ENCODE results near the gene ICAM5.

The ICAM5 gene

GRCh38 chr19:10292206-10292788 lies 2.5 kb downstream of the ICAM5 start:
- DNase-seq, result peak; percentile 67

DNA sequence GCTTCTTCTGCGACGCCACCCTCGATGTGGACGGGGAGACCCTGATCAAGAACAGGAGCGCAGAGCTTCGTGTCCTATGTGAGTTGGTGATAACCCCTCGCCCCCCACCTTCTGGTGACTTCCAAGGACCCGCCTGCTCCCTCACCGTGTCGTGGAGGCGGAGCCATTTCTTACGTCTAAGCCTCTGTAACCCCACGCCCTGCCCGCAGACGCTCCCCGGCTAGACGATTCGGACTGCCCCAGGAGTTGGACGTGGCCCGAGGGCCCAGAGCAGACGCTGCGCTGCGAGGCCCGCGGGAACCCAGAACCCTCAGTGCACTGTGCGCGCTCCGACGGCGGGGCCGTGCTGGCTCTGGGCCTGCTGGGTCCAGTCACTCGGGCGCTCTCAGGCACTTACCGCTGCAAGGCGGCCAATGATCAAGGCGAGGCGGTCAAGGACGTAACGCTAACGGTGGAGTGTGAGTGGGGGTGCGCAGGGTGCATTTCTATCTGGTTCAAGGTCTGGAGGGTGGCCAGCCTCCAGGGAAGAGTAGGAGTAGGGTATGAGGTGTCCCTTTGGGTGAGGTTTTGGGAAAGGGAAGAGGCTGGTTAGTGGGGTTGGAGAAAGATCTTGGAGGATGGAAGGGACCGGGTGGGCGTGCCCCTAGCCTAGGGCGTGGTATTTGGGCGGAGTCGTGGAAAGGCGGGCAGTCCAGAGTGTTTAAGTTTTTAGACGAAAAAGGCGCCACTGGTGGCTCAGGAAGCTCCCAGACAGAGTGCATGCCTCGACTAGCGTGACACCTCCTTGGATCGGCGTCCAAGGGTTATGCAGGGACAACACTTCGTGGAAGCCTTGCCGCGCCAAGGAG lies 3.3 kb downstream of the ICAM5 start:
- no peak for DNase-seq

GRCh38 chr19:10293637-10294367 lies 4.0 kb downstream of the ICAM5 start:
- DNase-seq, result no peak

GRCh38 chr19:10294368-10294697 lies 4.6 kb downstream of the ICAM5 start:
- DNase-seq, result no peak

GRCh38 chr19:10295305-10295846 lies 5.6 kb downstream of the ICAM5 start:
- DNase-seq, result peak; percentile 57

DNA sequence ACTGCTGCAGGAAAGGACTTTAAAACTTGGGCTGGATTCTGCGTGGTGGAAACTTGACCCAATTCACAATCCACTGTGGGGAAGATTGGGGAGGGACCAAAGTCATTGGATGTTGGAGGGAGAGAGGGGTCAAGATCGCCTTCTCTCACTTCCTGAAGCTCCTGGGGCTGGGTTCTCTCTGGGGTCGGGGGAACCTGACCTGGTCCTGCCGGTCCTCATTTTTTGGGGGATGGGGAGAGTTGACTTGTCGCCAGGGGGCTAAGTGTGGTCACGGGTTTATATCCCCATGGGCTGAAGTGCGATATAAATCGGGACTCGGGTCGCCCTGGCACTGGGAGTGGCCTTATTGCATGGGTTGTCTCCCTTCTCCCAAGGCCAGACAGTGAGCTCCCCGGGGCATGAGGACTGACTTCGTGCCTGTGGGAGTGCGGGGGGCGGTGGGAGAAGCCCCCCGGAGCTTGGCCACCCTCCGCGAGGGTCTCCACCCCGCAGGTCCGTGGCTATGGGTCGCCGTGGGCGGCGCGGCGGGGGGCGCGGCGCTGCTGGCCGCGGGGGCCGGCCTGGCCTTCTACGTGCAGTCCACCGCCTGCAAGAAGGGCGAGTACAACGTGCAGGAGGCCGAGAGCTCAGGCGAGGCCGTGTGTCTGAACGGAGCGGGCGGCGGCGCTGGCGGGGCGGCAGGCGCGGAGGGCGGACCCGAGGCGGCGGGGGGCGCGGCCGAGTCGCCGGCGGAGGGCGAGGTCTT lies 6.3 kb downstream of the ICAM5 start:
- DNase-seq, result no peak

GRCh38 chr19:10299545-10300458 lies 10.1 kb downstream of the ICAM5 start:
- DNase-seq, result no peak

GRCh38 chr19:10305139-10305806 lies 15.5 kb downstream of the ICAM5 start:
- DNase-seq, result no peak

DNA sequence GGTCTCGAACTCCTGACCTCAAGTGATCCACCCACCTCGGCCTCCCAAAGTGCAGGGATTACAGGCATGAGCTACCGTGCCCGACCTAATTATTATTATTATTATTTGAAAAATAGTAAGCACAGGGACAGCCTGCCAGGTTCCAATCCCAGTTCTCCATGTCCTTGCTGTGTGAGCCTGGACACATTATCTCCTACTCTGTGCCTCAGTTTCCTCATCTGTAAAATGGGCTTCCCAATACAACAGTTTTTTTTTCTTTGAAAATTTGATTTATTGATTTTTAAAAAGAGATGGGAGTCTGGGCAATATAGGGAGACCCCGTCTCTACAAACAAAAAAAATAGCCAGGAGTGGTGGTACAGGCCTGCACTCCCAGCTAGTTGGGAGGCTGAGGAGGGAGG lies 16.6 kb downstream of the ICAM5 start:
- DNase-seq, result no peak

DNA sequence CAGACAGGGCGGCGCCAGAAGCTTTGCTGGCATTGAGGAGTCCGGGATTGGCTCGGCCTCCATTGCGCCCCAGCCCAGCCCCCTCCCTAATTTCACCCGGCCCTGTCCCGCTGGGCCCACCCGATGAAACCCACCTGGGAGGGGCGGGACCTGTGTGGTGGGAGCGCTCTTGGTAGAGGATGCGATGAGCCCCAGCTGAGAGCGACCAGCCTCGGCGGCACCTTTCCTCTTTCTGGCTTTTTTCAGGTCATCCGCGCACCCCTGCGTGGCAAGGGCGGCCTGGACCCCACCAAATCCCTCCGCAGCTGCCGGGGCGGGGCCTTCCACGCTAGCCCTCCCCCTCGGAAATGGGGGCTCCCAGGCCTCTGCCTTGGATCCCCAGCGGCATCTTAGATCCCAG lies 19.7 kb downstream of the ICAM5 start, which contains the start of gene ZGLP1:
ZGLP1 (minus strand) TSS at position 393 of the 400 bp plus-strand sequence.
- no peak for DNase-seq

GRCh38 chr19:10315335-10316214 lies 25.8 kb downstream of the ICAM5 start, which contains the start of gene FDX2:
TSS of gene FDX2 (minus strand) at chr19:10316015. CDS start at chr19:10315996, 19 bp downstream.
- peak; percentile 95 for DNase-seq

GRCh38 chr19:10316229-10317044 lies 26.7 kb downstream of the ICAM5 start:
- no peak for DNase-seq

- DNase-seq, result no peak
Observed at GRCh38 chr19:10317045-10317856, 27.5 kb downstream of the ICAM5 start.

DNA sequence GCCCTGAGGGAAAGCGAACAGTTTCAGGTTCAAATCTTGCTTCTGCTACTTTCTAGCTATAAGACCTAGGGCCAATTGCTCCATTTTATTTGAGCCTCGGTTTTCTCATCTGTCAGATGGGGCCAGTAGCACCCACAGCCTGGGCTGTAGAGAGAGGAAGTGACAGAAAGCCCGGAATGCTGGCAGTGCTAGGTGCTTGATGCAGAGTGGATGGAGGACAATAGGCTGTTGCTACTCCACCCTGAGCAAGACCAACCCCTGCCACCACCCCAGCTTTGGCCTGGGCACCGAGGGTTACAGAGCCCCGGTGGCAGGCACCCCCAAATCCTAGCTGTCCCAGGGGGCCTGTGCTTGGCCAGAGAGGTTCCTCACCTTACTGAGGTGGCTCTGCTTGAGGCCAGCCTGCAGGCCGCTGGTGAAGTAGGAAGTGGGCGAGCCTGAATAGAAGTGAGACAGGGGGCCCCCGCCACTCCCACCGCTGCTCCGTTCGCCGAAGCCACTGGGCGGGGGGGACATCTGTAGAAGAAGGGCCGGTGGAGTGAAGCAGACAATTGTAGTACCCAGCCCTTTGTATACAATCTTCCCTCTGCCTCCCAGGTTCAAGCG lies 28.2 kb downstream of the ICAM5 start:
- DNase-seq, result no peak

GRCh38 chr19:10318807-10319682 lies 29.3 kb downstream of the ICAM5 start:
- no peak for DNase-seq

DNA sequence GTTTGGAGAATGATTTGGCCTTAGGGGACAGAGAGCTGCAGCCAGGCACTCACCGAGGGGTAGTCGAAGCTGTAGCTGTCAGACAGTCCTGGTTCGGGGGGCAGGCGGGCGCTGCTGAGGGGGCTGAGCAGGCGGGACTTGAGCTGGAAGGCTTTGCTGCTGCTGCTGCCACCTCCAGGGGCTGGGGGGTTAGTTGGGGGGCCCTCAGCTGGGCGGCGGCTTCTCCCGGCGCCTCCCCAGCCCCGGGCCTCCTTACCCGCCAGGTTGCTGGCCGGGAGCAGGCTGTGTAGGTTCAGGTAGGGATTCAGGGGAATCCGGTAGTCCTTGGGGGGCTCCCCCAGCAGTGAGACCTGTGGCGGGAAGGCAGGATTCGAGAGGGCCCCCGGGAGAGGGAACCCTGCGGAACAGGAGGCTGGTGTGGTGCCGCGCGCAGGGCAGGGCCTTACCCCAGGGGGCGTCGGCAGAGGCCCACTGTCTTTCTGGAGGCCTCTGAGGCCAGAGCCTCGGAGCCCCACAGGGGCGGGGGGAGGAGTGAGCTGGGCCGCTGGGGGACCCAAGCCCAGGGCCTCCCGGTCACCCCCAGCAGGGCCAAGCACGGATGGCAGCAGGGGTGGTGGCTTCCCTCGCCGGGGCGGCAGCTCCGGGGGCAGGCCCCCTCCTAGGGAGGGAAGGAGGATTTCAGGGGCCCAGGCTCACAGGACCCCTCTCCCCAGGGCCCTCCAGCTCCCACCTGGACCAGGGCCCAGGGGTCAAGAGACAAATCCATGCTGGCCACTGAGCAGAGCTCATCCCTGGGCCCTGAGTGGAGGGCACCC lies 31.1 kb downstream of the ICAM5 start:
- no peak for DNase-seq

All from stimulated activated CD4-positive, alpha-beta T cell treated with anti-CD3 and anti-CD28 coated beads, Interleukin-4, amount 100 ng/mL, for 24 hours (primary cell).